HG03558 (cell line): ENCODE results near the gene STEAP1B.
"Not testable (repeated sequence)": the region's sequence is repeated elsewhere in the genome, so short reads cannot be mapped to it uniquely, and the experiment has no call there.

Source experiments
- ATAC-seq: cut with Tn5 transposase; IDR thresholded peaks from one replicate; pipeline ENCODE4 v1.9.1; 2021; ENCODE audit warnings: moderate number of reproducible peaks; ENCODE audit not compliant: unreplicated experiment; ENCODE audit errors: extremely low read depth

The STEAP1B gene

GRCh38 chr7:22435105-22435504, 64.9 kb downstream of the STEAP1B start:
- ATAC-seq = peak; percentile 70

GRCh38 chr7:22433710-22434460, 66.1 kb downstream of the STEAP1B start:
- no peak for ATAC-seq

DNA sequence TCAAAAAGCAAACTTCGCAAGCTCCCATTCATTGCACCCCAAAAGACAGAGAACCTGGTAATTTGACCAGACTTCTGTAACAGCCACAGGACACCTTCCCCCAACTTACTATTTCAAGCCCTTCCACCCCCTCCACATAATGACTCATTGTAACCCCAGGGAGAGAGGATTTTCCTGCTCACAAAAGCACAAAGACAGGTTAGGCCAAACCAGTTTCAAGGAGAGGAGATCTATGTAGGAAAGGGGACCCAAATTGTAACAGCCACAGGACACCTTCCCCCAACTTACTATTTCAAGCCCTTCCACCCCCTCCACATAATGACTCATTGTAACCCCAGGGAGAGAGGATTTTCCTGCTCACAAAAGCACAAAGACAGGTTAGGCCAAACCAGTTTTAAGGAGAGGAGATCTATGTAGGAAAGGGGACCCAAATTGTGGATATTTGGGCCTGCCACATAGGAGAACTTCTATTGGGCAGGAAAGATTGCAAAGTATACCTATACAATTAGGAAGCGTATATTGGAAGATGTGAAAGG, 66.8 kb downstream of the STEAP1B start:
- ATAC-seq = not testable (repeated sequence)

GRCh38 chr7:22432203-22432718, 67.7 kb downstream of the STEAP1B start:
- no peak for ATAC-seq

GRCh38 chr7:22430457-22430856, 69.5 kb downstream of the STEAP1B start:
- ATAC-seq = no peak

DNA sequence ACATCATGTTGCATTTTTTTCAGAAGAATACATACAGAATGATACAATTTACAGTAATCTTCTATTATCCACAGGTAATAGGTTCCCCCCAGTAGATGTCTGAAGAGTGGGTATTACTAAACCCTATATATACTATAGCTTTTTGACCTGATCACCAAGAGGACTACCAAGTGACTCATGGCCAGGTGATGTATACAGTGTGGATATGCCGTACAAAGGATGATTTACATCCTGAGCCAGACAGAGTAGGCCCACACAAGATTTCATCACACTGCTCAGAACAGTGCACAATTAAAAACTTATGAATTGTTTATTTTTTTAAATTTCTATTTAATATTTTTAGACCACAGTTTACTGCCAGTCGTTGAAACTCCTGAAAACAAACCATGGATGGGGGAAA, 70.6 kb downstream of the STEAP1B start:
- no peak for ATAC-seq

DNA sequence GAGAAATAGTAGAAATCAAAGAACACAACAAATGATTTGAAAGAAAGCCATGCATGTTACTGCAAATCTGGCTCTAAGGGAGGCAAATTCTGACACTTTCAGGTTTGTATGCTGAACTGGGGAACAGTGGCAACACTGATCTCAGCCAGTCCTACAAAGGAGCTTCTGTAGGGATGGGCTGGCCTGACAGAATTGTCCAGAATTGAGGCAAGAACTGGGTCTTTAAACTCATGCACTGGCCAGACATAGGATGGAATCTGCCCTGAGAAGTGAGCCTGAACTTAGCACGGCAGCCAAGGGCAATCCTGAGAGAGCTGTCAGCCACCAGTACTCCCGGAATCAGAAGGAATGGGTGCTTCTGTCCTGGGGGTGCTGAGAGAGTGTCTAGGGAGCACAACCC, 72.1 kb downstream of the STEAP1B start:
- no peak for ATAC-seq

- no peak for ATAC-seq
Observed at GRCh38 chr7:22427104-22427503, 72.9 kb downstream of the STEAP1B start.

DNA sequence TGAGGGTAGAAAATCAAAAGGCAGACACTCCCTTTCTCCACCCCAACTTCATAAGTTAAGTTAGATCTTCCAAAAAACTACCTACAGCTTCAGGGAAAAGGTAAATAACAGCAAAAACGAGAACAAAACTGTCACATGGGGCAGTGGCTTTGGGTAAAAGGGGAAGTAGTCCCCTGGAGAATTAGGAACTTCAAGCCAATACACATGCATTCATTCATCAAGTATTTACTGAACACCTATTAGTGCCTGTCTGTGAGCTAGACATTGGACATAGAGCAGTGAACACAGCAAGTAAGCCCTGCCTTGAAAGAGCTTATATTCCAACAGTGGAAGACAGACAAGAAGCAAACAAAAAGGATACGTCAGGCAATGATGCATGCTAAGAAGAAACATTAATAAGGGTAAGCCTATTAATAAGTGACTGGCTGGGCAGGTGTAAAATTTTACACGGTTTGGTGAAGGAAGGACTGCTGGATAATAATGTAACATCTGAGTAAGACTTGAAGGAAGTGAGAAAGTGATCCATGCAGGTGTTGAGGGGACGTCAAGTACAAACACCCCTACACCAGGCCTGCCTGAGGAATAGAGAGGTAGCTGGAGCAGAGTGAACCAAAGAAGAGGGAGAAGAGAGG, 73.4 kb downstream of the STEAP1B start:
- ATAC-seq = no peak

DNA sequence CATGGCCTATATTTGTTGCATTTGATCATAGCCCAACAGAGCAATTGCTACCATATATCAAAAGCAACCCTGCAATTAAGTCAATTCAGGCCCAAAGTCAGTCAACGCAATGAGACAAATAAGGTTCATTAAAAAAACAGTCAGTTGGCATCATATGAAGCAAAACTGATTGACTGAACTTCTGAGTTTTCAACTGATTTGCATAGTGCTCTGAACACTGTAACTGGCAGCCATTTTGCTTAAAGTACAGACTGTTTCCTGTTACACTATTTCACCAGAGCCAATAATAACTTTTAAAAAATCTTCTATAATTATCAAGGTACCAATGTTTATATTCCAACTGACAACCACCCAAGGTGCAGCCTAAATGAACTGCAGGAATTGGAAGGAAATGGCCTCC, 74.6 kb downstream of the STEAP1B start:
- no peak for ATAC-seq

GRCh38 chr7:22422831-22423615, 77.0 kb downstream of the STEAP1B start:
- no peak for ATAC-seq

GRCh38 chr7:22420973-22421635, 78.9 kb downstream of the STEAP1B start:
- no peak for ATAC-seq

- ATAC-seq = no peak
Observed at GRCh38 chr7:22420008-22420407, 80.0 kb downstream of the STEAP1B start.

GRCh38 chr7:22419488-22419887, 80.5 kb downstream of the STEAP1B start:
- ATAC-seq = no peak

DNA sequence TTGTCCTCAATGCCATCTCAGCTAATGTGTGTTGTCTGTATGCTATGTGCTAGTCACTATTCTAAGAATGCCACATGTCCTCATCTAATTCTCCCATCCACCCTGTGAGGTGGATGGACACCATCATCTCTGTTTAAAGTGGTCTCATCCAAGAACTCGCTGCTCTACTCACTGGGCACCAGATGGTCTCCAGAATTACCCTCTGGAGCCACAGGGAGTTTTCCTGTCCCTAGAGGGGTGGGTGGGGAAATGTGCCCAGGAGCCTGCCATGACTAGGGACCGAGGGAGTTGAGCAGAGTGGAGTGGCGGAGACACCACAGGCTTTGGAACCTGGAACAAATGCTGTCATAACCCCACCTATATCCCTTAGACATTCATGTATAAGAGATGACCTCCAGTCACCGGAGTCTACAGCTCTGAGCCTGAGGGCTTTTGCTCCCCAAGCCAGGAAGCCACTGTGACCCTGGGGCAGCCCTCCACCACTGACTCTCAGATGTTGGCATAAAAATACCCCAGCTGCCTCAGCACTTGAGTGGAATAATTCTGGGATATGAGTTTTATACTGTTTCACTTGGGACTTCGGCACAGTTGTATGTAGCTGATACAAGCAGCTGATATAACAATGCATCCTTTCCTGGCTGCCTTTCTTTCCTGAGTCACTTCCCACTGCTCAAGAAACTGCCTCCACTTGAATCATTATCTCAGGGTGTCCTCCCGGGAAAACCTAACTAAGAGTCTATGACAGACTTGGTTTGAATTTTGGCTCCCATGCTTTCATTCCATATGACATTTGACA, 81.5 kb downstream of the STEAP1B start:
- ATAC-seq = no peak

GRCh38 chr7:22417841-22418240, 82.1 kb downstream of the STEAP1B start:
- ATAC-seq = no peak

- no peak for ATAC-seq
Observed at GRCh38 chr7:22417349-22417748, 82.6 kb downstream of the STEAP1B start.

DNA sequence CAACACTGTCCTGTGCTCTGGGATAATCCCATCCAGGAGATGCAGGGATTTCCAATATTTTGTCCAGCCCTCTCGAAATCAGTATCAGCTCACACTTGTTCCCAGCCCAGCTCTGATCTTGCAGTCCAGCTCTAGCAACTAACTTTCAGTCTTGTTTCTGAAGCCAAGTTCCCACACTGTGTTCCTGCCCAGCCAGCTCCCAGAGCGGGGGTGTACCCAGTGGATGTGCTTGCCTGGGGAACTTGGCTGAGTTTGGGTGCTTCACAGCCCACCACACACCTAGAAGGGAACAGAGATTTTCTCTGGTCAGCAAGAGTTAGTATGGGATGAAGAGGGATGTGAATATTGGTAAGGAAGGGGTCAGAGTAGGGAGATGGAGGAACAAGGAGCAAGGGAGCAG, 85.6 kb downstream of the STEAP1B start:
- no peak for ATAC-seq

DNA sequence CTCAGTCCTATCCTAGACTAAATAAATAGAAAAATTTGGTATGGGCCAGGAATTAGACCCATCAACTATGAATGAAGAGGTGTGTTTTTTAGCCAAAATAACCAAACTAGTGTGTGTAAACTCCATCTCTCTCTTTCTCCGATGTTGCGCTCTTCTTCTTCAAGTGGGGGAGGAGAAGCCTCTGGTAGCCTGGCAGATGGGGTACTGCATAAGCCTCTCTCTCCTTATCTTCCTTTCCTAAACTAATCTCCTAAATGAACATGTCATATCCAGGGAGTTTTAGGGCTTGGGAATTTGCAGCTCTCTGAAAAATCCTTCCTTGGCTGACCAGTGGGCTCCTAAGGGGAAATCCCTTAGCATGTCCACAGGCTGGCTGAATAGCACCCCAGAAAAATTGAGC, 86.8 kb downstream of the STEAP1B start:
- ATAC-seq = no peak
